22Rv1 (cell line): Measurements from ENCODE around the gene CYTH1.
A peak's percentile ranks its signal among the peaks of the same experiment; 100 is the strongest.

ENCODE experiments used
- H3K27ac ChIP-seq: fragments of 450-650 bp; 2 replicates; pipeline ENCODE4 v1.5.1; 2017
- CTCF ChIP-seq: fragments of 450-650 bp; IDR thresholded peaks from 2 replicates; pipeline ENCODE4 v1.5.1; 2017; ENCODE audit warnings: mild to moderate bottlenecking
- ZFX ChIP-seq: fragments of 450-650 bp; IDR thresholded peaks from 2 replicates; pipeline ENCODE4 v1.6.1; 2017; ENCODE audit warnings: antibody characterized with exemption, borderline replicate concordance

CYTH1 gene

GRCh38 chr17:78746263-78746948 lies 35.7 kb downstream of the CYTH1 start:
- TF ChIP-seq CTCF: no peak
- no peak for TF ChIP-seq ZFX

GRCh38 chr17:78745407-78746088 lies 36.5 kb downstream of the CYTH1 start:
- no peak overlapping the region for H3K27ac ChIP-seq
- TF ChIP-seq ZFX (no peak), CTCF (peak; percentile 82)

More at GRCh38 chr17:78746263-78746948, 35.7 kb downstream of the CYTH1 start:
- no peak overlapping the region for H3K27ac ChIP-seq

- H3K27ac ChIP-seq: no peak overlapping the region
- TF ChIP-seq CTCF (no peak), ZFX (no peak)
Measured at GRCh38 chr17:78742901-78743300, 39.2 kb downstream of the CYTH1 start.

GRCh38 chr17:78741644-78742284 lies 40.3 kb downstream of the CYTH1 start:
- H3K27ac ChIP-seq: no peak overlapping the region
- TF ChIP-seq CTCF (no peak), ZFX (no peak)

- no peak overlapping the region for H3K27ac ChIP-seq
- no peak for TF ChIP-seq ZFX
- TF ChIP-seq CTCF: no peak
Measured at GRCh38 chr17:78739331-78739931, 42.6 kb downstream of the CYTH1 start.

- H3K27ac ChIP-seq: no peak overlapping the region
Measured at GRCh38 chr17:78738698-78739097, 43.4 kb downstream of the CYTH1 start.

More at GRCh38 chr17:78738698-78739097, 43.4 kb downstream of the CYTH1 start:
- TF ChIP-seq ZFX (no peak), CTCF (no peak)
